GM23338 (cell line): ENCODE results near the gene SLC35D1. TPM values are rescaled to one million over a fixed set of nuclear protein-coding genes. Genes with fewer than 3 reads are reported as not detected.

Experiments used
- ATAC-seq: fragments of 200-7000 bp; cut with Tn5 transposase; 3 replicates; pipeline ENCODE4 v1.9.1; 2020
- DNase-seq: peaks from one replicate; pipeline ENCODE4 v3.0.0-alpha.2; 2015; ENCODE audit warnings: low spot score
- H2AFZ ChIP-seq: fragments of 200-600 bp; sonication (generic); 2 replicates; pipeline ENCODE4 v1.8.0; 2016; ENCODE audit warnings: antibody characterized with exemption, mild to moderate bottlenecking, moderate library complexity
- H3F3A ChIP-seq: fragments of 200-600 bp; sonication (generic); replicated peaks from 2 replicates; pipeline ENCODE4 v1.8.0; 2017; ENCODE audit warnings: antibody characterized with exemption, mixed run types, low read depth
- H3K27ac ChIP-seq: fragments of 200-600 bp; sonication (generic); 2 replicates; pipeline ENCODE4 v1.6.1; 2016; ENCODE audit warnings: low read depth
- H3K27me3 ChIP-seq: fragments of 200-600 bp; sonication (generic); 2 replicates; pipeline ENCODE4 v1.8.0; 2016; ENCODE audit warnings: mild to moderate bottlenecking, mixed run types, moderate library complexity; ENCODE audit not compliant: insufficient read depth
- H3K36me3 ChIP-seq: fragments of 200-600 bp; sonication (generic); 2 replicates; pipeline ENCODE4 v1.8.0; 2016; ENCODE audit warnings: mild to moderate bottlenecking; ENCODE audit not compliant: insufficient read depth
- H3K4me1 ChIP-seq: fragments of 200-600 bp; sonication (generic); 2 replicates; pipeline ENCODE4 v1.8.0; 2016; ENCODE audit warnings: mild to moderate bottlenecking, moderate library complexity; ENCODE audit not compliant: insufficient read depth
- H3K4me2 ChIP-seq: fragments of 200-600 bp; sonication (generic); 2 replicates; pipeline ENCODE4 v1.7.1; 2017; ENCODE audit warnings: mixed run types
- H3K4me3 ChIP-seq: fragments of 200-600 bp; sonication (generic); 2 replicates; pipeline ENCODE4 v1.6.1; 2016; ENCODE audit warnings: mixed run types
- H3K79me2 ChIP-seq: fragments of 200-600 bp; sonication (generic); replicated peaks from 2 replicates; pipeline ENCODE4 v1.8.0; 2017; ENCODE audit warnings: mild to moderate bottlenecking; ENCODE audit not compliant: insufficient read depth
- H3K9me2 ChIP-seq: fragments of 200-600 bp; sonication (generic); 2 replicates; pipeline ENCODE4 v1.8.0; 2017; ENCODE audit not compliant: insufficient read depth
- H4K20me1 ChIP-seq: fragments of 200-600 bp; sonication (generic); replicated peaks from 2 replicates; pipeline ENCODE4 v1.8.0; 2017; ENCODE audit warnings: mild to moderate bottlenecking; ENCODE audit not compliant: insufficient read depth
- H3K27ac Mint-ChIP-seq: 2 replicates; pipeline ENCODE4 v1.8.0; 2020; ENCODE audit warnings: inconsistent platforms, mild to moderate bottlenecking, moderate library complexity, mixed read lengths
- H3K27me3 Mint-ChIP-seq: 3 replicates; pipeline ENCODE4 v1.8.0; 2022; ENCODE audit warnings: low read depth, mild to moderate bottlenecking, moderate library complexity, mixed read lengths, inconsistent platforms; ENCODE audit not compliant: insufficient read depth, poor library complexity
- H3K36me3 Mint-ChIP-seq: 3 replicates; pipeline ENCODE4 v1.8.0; 2021; ENCODE audit warnings: low read depth, mild to moderate bottlenecking, inconsistent platforms, moderate library complexity, mixed read lengths
- H3K4me1 Mint-ChIP-seq: 3 replicates; pipeline ENCODE4 v1.8.0; 2020; ENCODE audit warnings: mild to moderate bottlenecking, inconsistent platforms, mixed read lengths
- H3K4me3 Mint-ChIP-seq: 3 replicates; pipeline ENCODE4 v1.8.0; 2021; ENCODE audit warnings: moderate library complexity, mild to moderate bottlenecking, inconsistent platforms, mixed read lengths
- H3K9me3 Mint-ChIP-seq: 3 replicates; pipeline ENCODE4 v1.8.0; 2020; ENCODE audit warnings: moderate library complexity, mild to moderate bottlenecking, inconsistent platforms, mixed read lengths
- CREB1 ChIP-seq: fragments of 250-450 bp; sonication (Bioruptor Pico); IDR thresholded peaks from 2 replicates; pipeline ENCODE4 v1.5.0; 2020; ENCODE audit warnings: low read depth, mild to moderate bottlenecking, moderate library complexity
- CTCF ChIP-seq, 2 experiments: fragments of 200-600 bp in 1 of 2; sonication (generic) in 1 of 2; conservative IDR thresholded peaks; 2 replicates each; pipeline versions ENCODE4 v1.5.1 to v1.6.1; 2016 to 2017; ENCODE audit warnings: antibody characterized with exemption in 2 of 2, low read depth in 2 of 2, mild to moderate bottlenecking in 2 of 2, moderate library complexity in 1 of 2
- EZH2 ChIP-seq: fragments of 200-600 bp; sonication (generic); IDR thresholded peaks from one replicate; pipeline ENCODE4 v1.8.0; 2017; ENCODE audit warnings: antibody characterized with exemption, mild to moderate bottlenecking, low read depth; ENCODE audit not compliant: unreplicated experiment
- EZH2phosphoT487 ChIP-seq: fragments of 200-600 bp; sonication (generic); IDR thresholded peaks from one replicate; pipeline ENCODE4 v1.8.1; 2018; ENCODE audit warnings: antibody characterized with exemption; ENCODE audit not compliant: unreplicated experiment
- JUNB ChIP-seq: IDR thresholded peaks from one replicate; pipeline ENCODE4 v1.6.1; 2016; ENCODE audit warnings: antibody characterized with exemption; ENCODE audit not compliant: unreplicated experiment
- NANOG ChIP-seq: IDR thresholded peaks from 2 replicates; pipeline ENCODE4 v1.6.1; 2016; ENCODE audit warnings: antibody characterized with exemption, borderline replicate concordance
- REST ChIP-seq: IDR thresholded peaks from one replicate; pipeline ENCODE4 v1.6.1; 2018; ENCODE audit warnings: antibody characterized with exemption; ENCODE audit not compliant: unreplicated experiment
- STAT1 ChIP-seq: IDR thresholded peaks from one replicate; pipeline ENCODE4 v1.6.1; 2016; ENCODE audit warnings: antibody characterized with exemption; ENCODE audit not compliant: unreplicated experiment
- ZNF114 ChIP-seq: fragments of 250-450 bp; sonication (Bioruptor Pico); IDR thresholded peaks from 2 replicates; pipeline ENCODE4 v1.5.0; 2020; ENCODE audit warnings: mild to moderate bottlenecking, moderate library complexity
- ZNF462 ChIP-seq: fragments of 250-450 bp; sonication (Bioruptor Pico); IDR thresholded peaks from 2 replicates; pipeline ENCODE4 v1.5.0; 2020; ENCODE audit warnings: mild to moderate bottlenecking, moderate library complexity
- polyA plus RNA-seq: library from polyadenylated mRNA; unstranded; fragments of >200 nt; fragmentation: Nextera tagmentation; extraction: Ambion mirVana; gene quantifications from 2 replicates; pipeline ENCODE4 v1.2.1, GENCODE V29; 2016
- total RNA-seq: library from RNA; depleted of rRNA; stranded (reverse); fragments of >200 nt; shearing (Covaris generic); gene quantifications from 2 replicates; pipeline ENCODE4 v1.2.3, GENCODE V29; 2014

The SLC35D1 gene
- total and polyA plus RNA-seq, 2 experiments from 2014 or later: 0.68 to 2.8 TPM

- H4K20me1 ChIP-seq: no peaks in the 10 kb centered on the region
- Mint-ChIP-seq H3K4me1 (peaks cover 36% of the 10 kb centered on the region), H3K27ac (peak overlapping the region; percentile 81; the same call in 1 of the 2 replicates), H3K36me3 (peaks cover 19% of the 10 kb centered on the region; the same call in 2 of the 3 replicates), H3K27me3 (no peaks in the 10 kb centered on the region), H3K9me3 (no peaks in the 10 kb centered on the region), H3K4me3 (no peak overlapping the region)
- no peaks in the 10 kb centered on the region for H3K27me3 ChIP-seq
- no peak overlapping the region for H2AFZ ChIP-seq
- no peaks in the 10 kb centered on the region for H3K79me2 ChIP-seq
- 0 out of 2 replicates have a peak overlapping the region, but pooled peaks have one; percentile 18 for H3K27ac ChIP-seq
- no peaks in the 10 kb centered on the region for H3K36me3 ChIP-seq
- no peaks in the 10 kb centered on the region for H3F3A ChIP-seq
- peaks cover 8% of the 10 kb centered on the region for H3K4me1 ChIP-seq
- ATAC-seq (peak; percentile 93), DNase-seq (peak; percentile 80)
- no peaks in the 10 kb centered on the region for H3K9me2 ChIP-seq
- no peak overlapping the region for H3K4me2 ChIP-seq
- TF ChIP-seq ZNF462 (CRISPR knock-in tag) (peak; percentile 90), JUNB (no peak), NANOG (no peak), STAT1 (no peak), EZH2 (no peak)
- H3K4me3 ChIP-seq: no peak overlapping the region
These were observed 13.5 kb downstream of the SLC35D1 start for GRCh38 chr1:67040405-67040804.

GRCh38 chr1:67031859-67032247, 22.1 kb downstream of the SLC35D1 start:
- ATAC-seq (no peak), DNase-seq (no peak)
- H4K20me1 ChIP-seq: no peaks in the 10 kb centered on the region
- H3K27me3 Mint-ChIP-seq: no peaks in the 10 kb centered on the region
- H3K9me2 ChIP-seq: no peaks in the 10 kb centered on the region
- no peaks in the 10 kb centered on the region for H3K4me1 ChIP-seq
- H3K4me2 ChIP-seq: no peak overlapping the region
- H3K36me3 ChIP-seq: no peaks in the 10 kb centered on the region
- no peak overlapping the region for H3K4me3 Mint-ChIP-seq
- H3K27me3 ChIP-seq: no peaks in the 10 kb centered on the region
- H3K79me2 ChIP-seq: no peaks in the 10 kb centered on the region
- no peak overlapping the region for H3K4me3 ChIP-seq
- H3K27ac ChIP-seq: no peak overlapping the region
- no peak overlapping the region for H3K27ac Mint-ChIP-seq
- no peaks in the 10 kb centered on the region for H3F3A ChIP-seq
- peaks cover 11% of the 10 kb centered on the region; the same call in 2 of the 3 replicates for H3K36me3 Mint-ChIP-seq
- no peaks in the 10 kb centered on the region; the same call in 1 of the 3 replicates for H3K9me3 Mint-ChIP-seq
- H2AFZ ChIP-seq: no peak overlapping the region
- H3K4me1 Mint-ChIP-seq: no peaks in the 10 kb centered on the region
- TF ChIP-seq CREB1 (CRISPR knock-in tag) (no peak), CTCF (conservative IDR thresholded peaks at IDR 0.05; ENCODE audit: low read depth in 2 of 2) (no peak), STAT1 (no peak), ZNF114 (CRISPR knock-in tag) (no peak), EZH2phosphoT487 (no peak), NANOG (no peak), REST (no peak), JUNB (no peak), EZH2 (no peak)
